WTC11 (cell line): Measurements from ENCODE around the gene BBS12. TPM values are rescaled to one million over a fixed set of nuclear protein-coding genes. Genes with fewer than 3 reads are reported as not detected.

ENCODE experiments used
- ATAC-seq: fragments of 200-7000 bp; cut with Tn5 transposase; 2 replicates; pipeline ENCODE4 v1.10.0; 2021; ENCODE audit warnings: mild to moderate bottlenecking, moderate library complexity
- CTCF ChIA-PET: fragments of 300-600 bp; sonication (Branson Sonifier 250); formaldehyde crosslinking; loops from one replicate; lab custom pipeline; 2021; ENCODE audit warnings: antibody characterized with exemption; lab: Charles Lee
- POLR2A ChIA-PET: fragments of 350-600 bp; sonication (Branson Sonifier 250); formaldehyde crosslinking; loops from one replicate; lab custom pipeline; 2021; ENCODE audit warnings: antibody characterized with exemption; lab: Charles Lee
- DNase-seq: peaks from one replicate; pipeline ENCODE4 v3.0.0; 2021; ENCODE audit warnings: low spot score
- H3K27ac Mint-ChIP-seq: 2 replicates; pipeline ENCODE4 v1.8.0; 2021; ENCODE audit warnings: mixed read lengths
- H3K27me3 Mint-ChIP-seq: 2 replicates; pipeline ENCODE4 v1.8.0; 2021; ENCODE audit warnings: low read depth, mild to moderate bottlenecking, moderate library complexity, mixed read lengths
- H3K36me3 Mint-ChIP-seq: 2 replicates; pipeline ENCODE4 v1.8.0; 2021; ENCODE audit warnings: mixed read lengths
- H3K4me1 Mint-ChIP-seq: 2 replicates; pipeline ENCODE4 v1.8.0; 2022; ENCODE audit warnings: mixed read lengths
- H3K4me3 Mint-ChIP-seq: 2 replicates; pipeline ENCODE4 v1.8.0; 2021; ENCODE audit warnings: mild to moderate bottlenecking, moderate library complexity, mixed read lengths
- H3K9me3 Mint-ChIP-seq: 2 replicates; pipeline ENCODE4 v1.8.0; 2021; ENCODE audit warnings: mixed read lengths
- AR ChIP-seq: fragments of 250-450 bp; sonication (Bioruptor Pico); IDR thresholded peaks from 2 replicates; pipeline ENCODE4 v1.9.0; 2021; ENCODE audit warnings: mild to moderate bottlenecking
- ATF2 ChIP-seq: sonication (generic); formaldehyde crosslinking; IDR thresholded peaks from 2 replicates; pipeline ENCODE4 v1.8.1; 2022; ENCODE audit warnings: low read depth, missing genetic modification reagents, borderline replicate concordance
- ESRRA ChIP-seq: sonication (generic); formaldehyde crosslinking; IDR thresholded peaks from 2 replicates; pipeline ENCODE4 v1.8.1; 2022; ENCODE audit warnings: mild to moderate bottlenecking, missing genetic modification reagents, borderline replicate concordance
- FOXP4 ChIP-seq: sonication (generic); formaldehyde crosslinking; IDR thresholded peaks from 2 replicates; pipeline ENCODE4 v1.8.0; 2022; ENCODE audit warnings: mild to moderate bottlenecking, missing genetic modification reagents
- IRF2 ChIP-seq: sonication (generic); formaldehyde crosslinking; IDR thresholded peaks from 2 replicates; pipeline ENCODE4 v1.8.0; 2022; ENCODE audit warnings: low read depth, missing genetic modification reagents, borderline replicate concordance
- JAZF1 ChIP-seq: fragments of 250-450 bp; sonication (Bioruptor Pico); IDR thresholded peaks from 2 replicates; pipeline ENCODE4 v1.9.0; 2021; ENCODE audit warnings: moderate library complexity, mild to moderate bottlenecking, inconsistent platforms
- MAX ChIP-seq: sonication (generic); formaldehyde crosslinking; IDR thresholded peaks from 2 replicates; pipeline ENCODE4 v1.8.0; 2022; ENCODE audit warnings: mild to moderate bottlenecking, missing genetic modification reagents
- MLX ChIP-seq: sonication (generic); formaldehyde crosslinking; IDR thresholded peaks from 2 replicates; pipeline ENCODE4 v1.8.1; 2023; ENCODE audit warnings: mild to moderate bottlenecking, missing genetic modification reagents, moderate library complexity
- MXD4 ChIP-seq: fragments of 250-450 bp; sonication (Bioruptor Pico); IDR thresholded peaks from 2 replicates; pipeline ENCODE4 v1.8.0; 2021; ENCODE audit warnings: mild to moderate bottlenecking, moderate library complexity, borderline replicate concordance
- NFE2L1 ChIP-seq: sonication (generic); formaldehyde crosslinking; IDR thresholded peaks from 2 replicates; pipeline ENCODE4 v1.8.1; 2023; ENCODE audit warnings: missing genetic modification reagents
- NR2C2 ChIP-seq: sonication (generic); formaldehyde crosslinking; IDR thresholded peaks from 2 replicates; pipeline ENCODE4 v1.8.0; 2022; ENCODE audit warnings: mild to moderate bottlenecking, missing genetic modification reagents
- NR3C1 ChIP-seq: sonication (generic); formaldehyde crosslinking; conservative IDR thresholded peaks from 2 replicates; pipeline ENCODE4 v1.8.1; 2023; ENCODE audit warnings: low read depth, mild to moderate bottlenecking, missing genetic modification reagents
- PRDM15 ChIP-seq: sonication (generic); formaldehyde crosslinking; IDR thresholded peaks from 2 replicates; pipeline ENCODE4 v1.8.0; 2022; ENCODE audit warnings: missing genetic modification reagents
- RELA ChIP-seq: sonication (generic); formaldehyde crosslinking; IDR thresholded peaks from 2 replicates; pipeline ENCODE4 v1.8.1; 2022; ENCODE audit warnings: missing genetic modification reagents, mild to moderate bottlenecking, borderline replicate concordance
- TCF7 ChIP-seq: sonication (generic); formaldehyde crosslinking; IDR thresholded peaks from 2 replicates; pipeline ENCODE4 v1.8.0; 2022; ENCODE audit warnings: mild to moderate bottlenecking, low read depth, missing genetic modification reagents, moderate library complexity
- TEAD1 ChIP-seq: sonication (generic); formaldehyde crosslinking; IDR thresholded peaks from 2 replicates; pipeline ENCODE4 v1.8.0; 2022; ENCODE audit warnings: mild to moderate bottlenecking, missing genetic modification reagents
- ZNF219 ChIP-seq: sonication (generic); formaldehyde crosslinking; IDR thresholded peaks from 2 replicates; pipeline ENCODE4 v1.8.0; 2023; ENCODE audit warnings: missing genetic modification reagents, mild to moderate bottlenecking, borderline replicate concordance
- ZNF232 ChIP-seq: sonication (generic); formaldehyde crosslinking; IDR thresholded peaks from 2 replicates; pipeline ENCODE4 v1.8.0; 2022; ENCODE audit warnings: mild to moderate bottlenecking, missing genetic modification reagents
- ZNF532 ChIP-seq: fragments of 250-450 bp; sonication (Bioruptor Pico); IDR thresholded peaks from 2 replicates; pipeline ENCODE4 v1.9.0; 2021; ENCODE audit warnings: mild to moderate bottlenecking, borderline replicate concordance
- total RNA-seq: library from RNA; stranded (reverse); gene quantifications from 3 replicates; pipeline ENCODE4 v1.2.3, GENCODE V29; 2021

BBS12 gene
- total RNA-seq, 1 experiment from 2014 or later, result 2.7 TPM

GRCh38 chr4:122784261-122784660 lies 51.8 kb downstream of the BBS12 start:
- Mint-ChIP-seq H3K27me3 (no peaks in the 10 kb centered on the region), H3K27ac (peak overlapping the region; percentile 100), H3K9me3 (peaks cover 17% of the 10 kb centered on the region), H3K4me1 (peaks cover 89% of the 10 kb centered on the region), H3K36me3 (peaks cover 12% of the 10 kb centered on the region), H3K4me3 (peak overlapping the region; percentile 51)
- no peak for TF ChIP-seq NFE2L1
- no peak for TF ChIP-seq MLX
- no peak for TF ChIP-seq NR2C2
- no peak for TF ChIP-seq AR (CRISPR knock-in tag)
- no peak for TF ChIP-seq RELA (CRISPR knock-in tag)
- TF ChIP-seq MAX (CRISPR knock-in tag), result no peak
- TF ChIP-seq IRF2, result no peak
- TF ChIP-seq JAZF1 (CRISPR knock-in tag), result no peak
- TF ChIP-seq PRDM15 (CRISPR knock-in tag), result no peak
- no peak for TF ChIP-seq TCF7
- no peak for TF ChIP-seq MXD4
- no peak for TF ChIP-seq ZNF232 (CRISPR knock-in tag)
- TF ChIP-seq ZNF532 (CRISPR knock-in tag), result no peak
- no peak for TF ChIP-seq TEAD1 (CRISPR knock-in tag)
- TF ChIP-seq ZNF219, result no peak
- TF ChIP-seq ESRRA (CRISPR knock-in tag), result no peak
- no peak for TF ChIP-seq ATF2 (CRISPR knock-in tag)
- TF ChIP-seq NR3C1 (CRISPR knock-in tag), result no peak
- no peak for TF ChIP-seq FOXP4 (CRISPR knock-in tag)
- no peak for DNase-seq
- ChIA-PET POLR2A (interaction anchor here (1.4 to 2.5 kb wide), 3 partner anchors 12 to 52 kb away, joined by 6 to 43 read pairs (median 20); partner anchors contain the start of genes BBS12 and FGF2), CTCF (interaction anchor here (1.3 kb wide), 2 partner anchors 12 to 44 kb away, joined by 3 to 9 read pairs; no protein-coding TSS in a partner anchor)
- ATAC-seq, result no peak
